Activated gamma-delta T cell treated with Interleukin-2 at 50 U/mL for 16 hours (primary cell): ENCODE results near the gene PPP2R5C.
"Not testable (repeated sequence)": the region's sequence is repeated elsewhere in the genome, so short reads cannot be mapped to it uniquely, and the experiment has no call there.

Experiments
- DNase-seq: peaks from one replicate; pipeline ENCODE4 v3.0.0-alpha.2; 2020

The PPP2R5C gene

GRCh38 chr14:101761032-101761880 is at the start of gene PPP2R5C:
Gene PPP2R5C (plus strand): TSS chr14:101761709. CDS start chr14:101761894, 185 bp downstream.
- DNase-seq, result peak; percentile 85

GRCh38 chr14:101711857-101712233 is 49.7 kb upstream of the PPP2R5C start:
- not testable (repeated sequence) for DNase-seq

GRCh38 chr14:101712341-101712740 is 49.2 kb upstream of the PPP2R5C start:
- not testable (repeated sequence) for DNase-seq

- not testable (repeated sequence) for DNase-seq
Measured at GRCh38 chr14:101713091-101713490, 48.4 kb upstream of the PPP2R5C start.

GRCh38 chr14:101713621-101714349 is 47.7 kb upstream of the PPP2R5C start:
- peak; percentile 46 for DNase-seq

GRCh38 chr14:101714394-101714793 is 47.1 kb upstream of the PPP2R5C start:
- DNase-seq, result no peak

GRCh38 chr14:101715210-101716076 is 46.1 kb upstream of the PPP2R5C start:
- DNase-seq, result no peak

- DNase-seq, result no peak
Measured at GRCh38 chr14:101716077-101716950, 45.2 kb upstream of the PPP2R5C start.

GRCh38 chr14:101716956-101717662 is 44.4 kb upstream of the PPP2R5C start:
- no peak for DNase-seq

- DNase-seq, result no peak
Measured at GRCh38 chr14:101717663-101718490, 43.6 kb upstream of the PPP2R5C start.

GRCh38 chr14:101719045-101719645 is 42.4 kb upstream of the PPP2R5C start:
- DNase-seq, result no peak

- DNase-seq, result no peak
Measured at GRCh38 chr14:101719708-101720107, 41.8 kb upstream of the PPP2R5C start.

- DNase-seq, result no peak
Measured at GRCh38 chr14:101721111-101721510, 40.4 kb upstream of the PPP2R5C start.

GRCh38 chr14:101721951-101722661 is 39.4 kb upstream of the PPP2R5C start:
- peak; percentile 77 for DNase-seq

- no peak for DNase-seq
Measured at GRCh38 chr14:101723061-101723595, 38.4 kb upstream of the PPP2R5C start.

GRCh38 chr14:101725652-101726051 is 35.9 kb upstream of the PPP2R5C start:
- DNase-seq, result not testable (repeated sequence)

GRCh38 chr14:101726295-101726953 is 35.1 kb upstream of the PPP2R5C start:
- DNase-seq, result no peak

GRCh38 chr14:101726954-101727302 is 34.6 kb upstream of the PPP2R5C start:
- no peak for DNase-seq
